OCI-LY1 (cell line): ENCODE data around the gene JMJD8.

ENCODE experiments used
- CTCF ChIP-seq: fragments of 200-600 bp; sonication (generic), shearing (Covaris generic); IDR thresholded peaks from 2 replicates; pipeline ENCODE4 v1.5.1; 2017; ENCODE audit warnings: mild to moderate bottlenecking, antibody characterized with exemption, low read length, moderate library complexity, mixed read lengths
- EZH2 ChIP-seq: fragments of 200-600 bp; sonication (generic), shearing (Covaris generic); IDR thresholded peaks from 2 replicates; pipeline ENCODE4 v1.8.0; 2017; ENCODE audit warnings: borderline replicate concordance, mixed run types, mild to moderate bottlenecking, antibody characterized with exemption, low read length, moderate library complexity, mixed read lengths

- no peak for TF ChIP-seq CTCF
- TF ChIP-seq EZH2 = no peak
These were observed 37.4 kb downstream of the JMJD8 start for GRCh38 chr16:646679-647172.
